Measurements from ENCODE around the gene TCF15. TPM values are rescaled to one million over a fixed set of nuclear protein-coding genes. Genes with fewer than 3 reads are reported as not detected.

TCF15 gene
- total and polyA plus RNA-seq, 2 of the 8 experiments (the other 6 are each of a cell fraction or from before 2014, with no cell fraction given), result 3.7 to 6.9 TPM

- TF ChIP-seq CBX5 (IDR thresholded peaks at IDR 0.05; ENCODE audit: low read depth, low read length), result no peak
Measured at GRCh38 chr20:638579-638978, 28.5 kb upstream of the TCF15 start (continued).

Measured in H1 (cell line).